GM23338 (cell line): ENCODE data around the gene NFATC3. TPM values are rescaled to one million over a fixed set of nuclear protein-coding genes. Genes with fewer than 3 reads are reported as not detected.

Source experiments
- CREB1 ChIP-seq: fragments of 250-450 bp; sonication (Bioruptor Pico); IDR thresholded peaks from 2 replicates; pipeline ENCODE4 v1.5.0; 2020; ENCODE audit warnings: low read depth, mild to moderate bottlenecking, moderate library complexity
- EZH2 ChIP-seq: fragments of 200-600 bp; sonication (generic); IDR thresholded peaks from one replicate; pipeline ENCODE4 v1.8.0; 2017; ENCODE audit warnings: antibody characterized with exemption, mild to moderate bottlenecking, low read depth; ENCODE audit not compliant: unreplicated experiment
- EZH2phosphoT487 ChIP-seq: fragments of 200-600 bp; sonication (generic); IDR thresholded peaks from one replicate; pipeline ENCODE4 v1.8.1; 2018; ENCODE audit warnings: antibody characterized with exemption; ENCODE audit not compliant: unreplicated experiment
- JUNB ChIP-seq: IDR thresholded peaks from one replicate; pipeline ENCODE4 v1.6.1; 2016; ENCODE audit warnings: antibody characterized with exemption; ENCODE audit not compliant: unreplicated experiment
- NANOG ChIP-seq: IDR thresholded peaks from 2 replicates; pipeline ENCODE4 v1.6.1; 2016; ENCODE audit warnings: antibody characterized with exemption, borderline replicate concordance
- POLR2AphosphoS5 ChIP-seq: IDR thresholded peaks from 2 replicates; pipeline ENCODE4 v1.6.1; 2016; ENCODE audit warnings: antibody characterized with exemption, low read depth
- STAT1 ChIP-seq: IDR thresholded peaks from one replicate; pipeline ENCODE4 v1.6.1; 2016; ENCODE audit warnings: antibody characterized with exemption; ENCODE audit not compliant: unreplicated experiment
- ZNF114 ChIP-seq: fragments of 250-450 bp; sonication (Bioruptor Pico); IDR thresholded peaks from 2 replicates; pipeline ENCODE4 v1.5.0; 2020; ENCODE audit warnings: mild to moderate bottlenecking, moderate library complexity
- ZNF331 ChIP-seq: fragments of 250-450 bp; sonication (Bioruptor Pico); IDR thresholded peaks from 2 replicates; pipeline ENCODE4 v1.5.0; 2020; ENCODE audit warnings: low read depth, mild to moderate bottlenecking, moderate library complexity
- polyA plus RNA-seq: library from polyadenylated mRNA; unstranded; fragments of >200 nt; fragmentation: Nextera tagmentation; extraction: Ambion mirVana; gene quantifications from 2 replicates; pipeline ENCODE4 v1.2.1, GENCODE V29; 2016
- total RNA-seq: library from RNA; depleted of rRNA; stranded (reverse); fragments of >200 nt; shearing (Covaris generic); gene quantifications from 2 replicates; pipeline ENCODE4 v1.2.3, GENCODE V29; 2014
- TF ChIP-seq, protein P1 (sequence below): fragments of 250-450 bp; sonication (Bioruptor Pico); IDR thresholded peaks from 2 replicates; pipeline ENCODE4 v1.5.0; 2020; ENCODE audit warnings: mild to moderate bottlenecking, moderate library complexity
- TF ChIP-seq, protein P2 (sequence below), 2 experiments: fragments of 200-600 bp in 1 of 2; sonication (generic) in 1 of 2; conservative IDR thresholded peaks; 2 replicates each; pipeline versions ENCODE4 v1.5.1 to v1.6.1; 2016 to 2017; ENCODE audit warnings: antibody characterized with exemption in 2 of 2, low read depth in 2 of 2, mild to moderate bottlenecking in 2 of 2, moderate library complexity in 1 of 2

Gene NFATC3
- total and polyA plus RNA-seq, 2 experiments from 2014 or later: 9.2 to 40.9 TPM

DNA sequence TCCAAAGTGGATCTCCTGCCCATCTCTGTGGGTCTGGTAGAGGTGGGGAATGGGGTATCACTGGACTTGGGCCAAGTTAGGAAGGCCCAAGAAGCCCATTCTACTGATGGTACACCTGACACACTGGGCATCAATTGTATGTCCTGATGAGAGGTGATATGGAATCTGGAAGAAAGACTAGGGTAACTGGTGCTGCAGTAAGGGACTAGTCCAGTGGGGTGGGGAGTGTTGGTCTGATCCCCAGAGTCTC, 5.9 kb upstream of the NFATC3 start (continued):
- TF ChIP-seq, protein P1, sequence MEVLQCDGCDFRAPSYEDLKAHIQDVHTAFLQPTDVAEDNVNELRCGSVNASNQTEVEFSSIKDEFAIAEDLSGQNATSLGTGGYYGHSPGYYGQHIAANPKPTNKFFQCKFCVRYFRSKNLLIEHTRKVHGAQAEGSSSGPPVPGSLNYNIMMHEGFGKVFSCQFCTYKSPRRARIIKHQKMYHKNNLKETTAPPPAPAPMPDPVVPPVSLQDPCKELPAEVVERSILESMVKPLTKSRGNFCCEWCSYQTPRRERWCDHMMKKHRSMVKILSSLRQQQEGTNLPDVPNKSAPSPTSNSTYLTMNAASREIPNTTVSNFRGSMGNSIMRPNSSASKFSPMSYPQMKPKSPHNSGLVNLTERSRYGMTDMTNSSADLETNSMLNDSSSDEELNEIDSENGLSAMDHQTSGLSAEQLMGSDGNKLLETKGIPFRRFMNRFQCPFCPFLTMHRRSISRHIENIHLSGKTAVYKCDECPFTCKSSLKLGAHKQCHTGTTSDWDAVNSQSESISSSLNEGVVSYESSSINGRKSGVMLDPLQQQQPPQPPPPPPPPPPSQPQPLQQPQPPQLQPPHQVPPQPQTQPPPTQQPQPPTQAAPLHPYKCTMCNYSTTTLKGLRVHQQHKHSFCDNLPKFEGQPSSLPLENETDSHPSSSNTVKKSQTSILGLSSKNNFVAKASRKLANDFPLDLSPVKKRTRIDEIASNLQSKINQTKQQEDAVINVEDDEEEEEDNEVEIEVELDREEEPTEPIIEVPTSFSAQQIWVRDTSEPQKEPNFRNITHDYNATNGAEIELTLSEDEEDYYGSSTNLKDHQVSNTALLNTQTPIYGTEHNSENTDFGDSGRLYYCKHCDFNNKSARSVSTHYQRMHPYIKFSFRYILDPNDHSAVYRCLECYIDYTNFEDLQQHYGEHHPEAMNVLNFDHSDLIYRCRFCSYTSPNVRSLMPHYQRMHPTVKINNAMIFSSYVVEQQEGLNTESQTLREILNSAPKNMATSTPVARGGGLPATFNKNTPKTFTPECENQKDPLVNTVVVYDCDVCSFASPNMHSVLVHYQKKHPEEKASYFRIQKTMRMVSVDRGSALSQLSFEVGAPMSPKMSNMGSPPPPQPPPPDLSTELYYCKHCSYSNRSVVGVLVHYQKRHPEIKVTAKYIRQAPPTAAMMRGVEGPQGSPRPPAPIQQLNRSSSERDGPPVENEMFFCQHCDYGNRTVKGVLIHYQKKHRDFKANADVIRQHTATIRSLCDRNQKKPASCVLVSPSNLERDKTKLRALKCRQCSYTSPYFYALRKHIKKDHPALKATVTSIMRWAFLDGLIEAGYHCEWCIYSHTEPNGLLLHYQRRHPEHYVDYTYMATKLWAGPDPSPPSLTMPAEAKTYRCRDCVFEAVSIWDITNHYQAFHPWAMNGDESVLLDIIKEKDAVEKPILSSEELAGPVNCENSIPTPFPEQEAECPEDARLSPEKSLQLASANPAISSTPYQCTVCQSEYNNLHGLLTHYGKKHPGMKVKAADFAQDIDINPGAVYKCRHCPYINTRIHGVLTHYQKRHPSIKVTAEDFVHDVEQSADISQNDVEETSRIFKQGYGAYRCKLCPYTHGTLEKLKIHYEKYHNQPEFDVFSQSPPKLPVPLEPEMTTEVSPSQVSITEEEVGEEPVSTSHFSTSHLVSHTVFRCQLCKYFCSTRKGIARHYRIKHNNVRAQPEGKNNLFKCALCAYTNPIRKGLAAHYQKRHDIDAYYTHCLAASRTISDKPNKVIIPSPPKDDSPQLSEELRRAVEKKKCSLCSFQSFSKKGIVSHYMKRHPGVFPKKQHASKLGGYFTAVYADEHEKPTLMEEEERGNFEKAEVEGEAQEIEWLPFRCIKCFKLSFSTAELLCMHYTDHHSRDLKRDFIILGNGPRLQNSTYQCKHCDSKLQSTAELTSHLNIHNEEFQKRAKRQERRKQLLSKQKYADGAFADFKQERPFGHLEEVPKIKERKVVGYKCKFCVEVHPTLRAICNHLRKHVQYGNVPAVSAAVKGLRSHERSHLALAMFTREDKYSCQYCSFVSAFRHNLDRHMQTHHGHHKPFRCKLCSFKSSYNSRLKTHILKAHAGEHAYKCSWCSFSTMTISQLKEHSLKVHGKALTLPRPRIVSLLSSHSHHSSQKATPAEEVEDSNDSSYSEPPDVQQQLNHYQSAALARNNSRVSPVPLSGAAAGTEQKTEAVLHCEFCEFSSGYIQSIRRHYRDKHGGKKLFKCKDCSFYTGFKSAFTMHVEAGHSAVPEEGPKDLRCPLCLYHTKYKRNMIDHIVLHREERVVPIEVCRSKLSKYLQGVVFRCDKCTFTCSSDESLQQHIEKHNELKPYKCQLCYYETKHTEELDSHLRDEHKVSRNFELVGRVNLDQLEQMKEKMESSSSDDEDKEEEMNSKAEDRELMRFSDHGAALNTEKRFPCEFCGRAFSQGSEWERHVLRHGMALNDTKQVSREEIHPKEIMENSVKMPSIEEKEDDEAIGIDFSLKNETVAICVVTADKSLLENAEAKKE: no peak
- TF ChIP-seq EZH2phosphoT487: no peak
- TF ChIP-seq STAT1: no peak
- TF ChIP-seq, protein P2, sequence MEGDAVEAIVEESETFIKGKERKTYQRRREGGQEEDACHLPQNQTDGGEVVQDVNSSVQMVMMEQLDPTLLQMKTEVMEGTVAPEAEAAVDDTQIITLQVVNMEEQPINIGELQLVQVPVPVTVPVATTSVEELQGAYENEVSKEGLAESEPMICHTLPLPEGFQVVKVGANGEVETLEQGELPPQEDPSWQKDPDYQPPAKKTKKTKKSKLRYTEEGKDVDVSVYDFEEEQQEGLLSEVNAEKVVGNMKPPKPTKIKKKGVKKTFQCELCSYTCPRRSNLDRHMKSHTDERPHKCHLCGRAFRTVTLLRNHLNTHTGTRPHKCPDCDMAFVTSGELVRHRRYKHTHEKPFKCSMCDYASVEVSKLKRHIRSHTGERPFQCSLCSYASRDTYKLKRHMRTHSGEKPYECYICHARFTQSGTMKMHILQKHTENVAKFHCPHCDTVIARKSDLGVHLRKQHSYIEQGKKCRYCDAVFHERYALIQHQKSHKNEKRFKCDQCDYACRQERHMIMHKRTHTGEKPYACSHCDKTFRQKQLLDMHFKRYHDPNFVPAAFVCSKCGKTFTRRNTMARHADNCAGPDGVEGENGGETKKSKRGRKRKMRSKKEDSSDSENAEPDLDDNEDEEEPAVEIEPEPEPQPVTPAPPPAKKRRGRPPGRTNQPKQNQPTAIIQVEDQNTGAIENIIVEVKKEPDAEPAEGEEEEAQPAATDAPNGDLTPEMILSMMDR (conservative IDR thresholded peaks at IDR 0.05; ENCODE audit: low read depth in 2 of 2): no peak
- no peak for TF ChIP-seq POLR2AphosphoS5
- no peak for TF ChIP-seq ZNF331 (CRISPR knock-in tag)
- no peak for TF ChIP-seq ZNF114
- TF ChIP-seq JUNB: no peak
- TF ChIP-seq CREB1: no peak
- no peak for TF ChIP-seq EZH2
- no peak for TF ChIP-seq NANOG
